Endothelial cell of umbilical vein (primary cell): ENCODE data around the gene UBE4B. TPM values are rescaled to one million over a fixed set of nuclear protein-coding genes. Genes with fewer than 3 reads are reported as not detected.

Source experiments
- BruUV-seq: library from RNA; stranded (reverse); fragments of 400-500 nt; replicated peaks from 2 replicates; lab custom pipeline; 2021; lab: Mats Ljungman, UMichigan
- CTCF ChIA-PET: fragments of 300-600, 350-600 bp; sonication (Branson Sonifier 250); formaldehyde crosslinking; loops from one replicate; lab custom pipeline; 2021; ENCODE audit warnings: antibody characterized with exemption, inconsistent platforms; lab: Charles Lee
- POLR2A ChIA-PET: fragments of 300-600, 350-600 bp; sonication (Branson Sonifier 250); formaldehyde crosslinking; loops from one replicate; lab custom pipeline; 2021; ENCODE audit warnings: antibody characterized with exemption, inconsistent platforms; lab: Charles Lee
- DNase-seq: peaks from one replicate; pipeline ENCODE4 v3.0.0-alpha.2; 2011; ENCODE audit warnings: low read depth, low spot score
- FAIRE-seq: peaks from 2 replicates; lab custom pipeline; 2011; peaks lifted over from hg19 to GRCh38; lab: Jason Lieb, UNC
- H2AFZ ChIP-seq: 2 replicates; pipeline ENCODE4 v1.6.0; 2012; ENCODE audit warnings: low read depth, low read length, control low read depth, inconsistent platforms
- H3K27ac ChIP-seq: 2 replicates; pipeline ENCODE4 v1.5.1; 2011; ENCODE audit warnings: low read depth, mild to moderate bottlenecking, control low read depth, low read length, moderate library complexity; ENCODE audit not compliant: insufficient read depth
- H3K27me3 ChIP-seq, 2 experiments: 2 replicates each; pipeline versions ENCODE4 v1.6.0 to v1.6.1; 2011; ENCODE audit warnings: low read length in 2 of 2, mixed read lengths in 1 of 2; ENCODE audit not compliant: control insufficient read depth in 2 of 2, insufficient read depth in 2 of 2
- H3K36me3 ChIP-seq, 2 experiments: 2 replicates in 1 of 2; 3 replicates in 1 of 2; pipeline ENCODE4 v1.5.1; 2011; ENCODE audit warnings: low read length in 2 of 2, mild to moderate bottlenecking in 1 of 2, moderate library complexity in 1 of 2; ENCODE audit not compliant: control insufficient read depth in 2 of 2, insufficient read depth in 2 of 2; ENCODE audit errors: extremely low read depth in 1 of 2
- H3K4me1 ChIP-seq: 3 replicates; pipeline ENCODE4 v1.5.1; 2011; ENCODE audit warnings: mild to moderate bottlenecking, low read length; ENCODE audit not compliant: control insufficient read depth, insufficient read depth; ENCODE audit errors: extremely low read depth
- H3K4me2 ChIP-seq: 2 replicates; pipeline ENCODE4 v1.6.1; 2011; ENCODE audit warnings: low read length, control low read depth, mixed read lengths; ENCODE audit not compliant: insufficient read depth
- H3K4me3 ChIP-seq, 3 experiments: fragments of 200-600 bp in 1 of 3; sonication (generic), shearing (Covaris generic) in 1 of 3; replicated peaks in 1 of 3; 2 replicates each; pipeline ENCODE4 v1.5.1; 2011 to 2016; ENCODE audit warnings: control low read depth in 3 of 3, low read length in 3 of 3, mild to moderate bottlenecking in 2 of 3, inconsistent platforms in 1 of 3, low read depth in 1 of 3, moderate library complexity in 1 of 3; ENCODE audit not compliant: insufficient read depth in 1 of 3
- H3K79me2 ChIP-seq: 2 replicates; pipeline ENCODE4 v1.6.0; 2012; ENCODE audit warnings: low read length, inconsistent platforms; ENCODE audit not compliant: control insufficient read depth, insufficient read depth
- H3K9ac ChIP-seq: replicated peaks from 2 replicates; pipeline ENCODE3; 2011; ENCODE audit warnings: low read length, control low read depth; ENCODE audit not compliant: insufficient read depth; ENCODE audit errors: extremely low read depth
- H3K9me1 ChIP-seq: replicated peaks from 3 replicates; pipeline ENCODE4 v1.6.0; 2011; ENCODE audit warnings: mild to moderate bottlenecking, low read length; ENCODE audit not compliant: control insufficient read depth, insufficient read depth; ENCODE audit errors: extremely low read depth
- H3K9me3 ChIP-seq: replicated peaks from 2 replicates; pipeline ENCODE4 v1.5.1; 2012; ENCODE audit warnings: low read length, inconsistent platforms; ENCODE audit not compliant: control insufficient read depth, insufficient read depth
- H4K20me1 ChIP-seq: replicated peaks from 2 replicates; pipeline ENCODE3; 2011; ENCODE audit warnings: mild to moderate bottlenecking, low read length; ENCODE audit not compliant: control insufficient read depth, insufficient read depth; ENCODE audit errors: extremely low read depth
- EZH2 ChIP-seq: IDR thresholded peaks from 2 replicates; pipeline ENCODE4 v1.6.1; 2012; ENCODE audit warnings: borderline replicate concordance, low read depth, mild to moderate bottlenecking, moderate library complexity, low read length, inconsistent platforms; ENCODE audit not compliant: severe bottlenecking
- FOS ChIP-seq: IDR thresholded peaks from 2 replicates; pipeline ENCODE4 v1.6.1; 2011; ENCODE audit warnings: mild to moderate bottlenecking, low read length, moderate library complexity, borderline replicate concordance; ENCODE audit not compliant: insufficient read depth
- GATA2 ChIP-seq: IDR thresholded peaks from 2 replicates; pipeline ENCODE4 v1.7.0; 2011; ENCODE audit warnings: low read depth, mild to moderate bottlenecking, moderate library complexity, mixed read lengths, low read length; ENCODE audit not compliant: insufficient read length, insufficient read depth
- JUN ChIP-seq: IDR thresholded peaks from 2 replicates; pipeline ENCODE4 v1.6.1; 2011; ENCODE audit warnings: borderline replicate concordance, low read depth; ENCODE audit not compliant: insufficient read length, insufficient read depth
- MYC ChIP-seq: IDR thresholded peaks from one replicate; pipeline ENCODE4 v1.6.1; 2011; ENCODE audit warnings: mild to moderate bottlenecking, low read depth, low read length
- POLR2A ChIP-seq: IDR thresholded peaks from 2 replicates; pipeline ENCODE4 v1.6.1; 2012; ENCODE audit warnings: low read depth, mild to moderate bottlenecking, control low read depth, low read length
- POLR2AphosphoS5 ChIP-seq: IDR thresholded peaks from 2 replicates; pipeline ENCODE4 v1.6.1; 2012; ENCODE audit warnings: low read depth, mild to moderate bottlenecking, control low read depth, low read length, moderate library complexity; ENCODE audit not compliant: insufficient read depth
- dilution Hi-C: fragments of 300-500 bp; cut with MboI; formaldehyde crosslinking; loops from one replicate; pipeline ENCODE4 v1.15.0; 2019; ENCODE audit warnings: low sequenced_read_pairs; ENCODE audit not compliant: extremely low pct_ligation_motif_present
- intact Hi-C: fragments of 100-400 bp; cut with micrococcal nuclease; formaldehyde crosslinking; loops from one replicate; pipeline ENCODE4 v1.10.0; 2022
- polyA plus RNA-seq, 4 experiments: library from polyadenylated mRNA; depleted of rRNA in 3 of 4; stranded (reverse) in 3 of 4; unstranded in 1 of 4; fragments of >200 nt; gene quantifications; 2 replicates each; pipeline versions ENCODE4 v1.2.1 to v1.2.3, GENCODE V29; 2011 to 2012; ENCODE audit warnings: missing spikeins in 1 of 4
- total RNA-seq: library from RNA; stranded (reverse); gene quantifications from 2 replicates; pipeline ENCODE4 v1.2.3, GENCODE V29; 2021
- TF ChIP-seq, protein P1 (sequence below), 2 donors: IDR thresholded peaks; 1 replicate in 1 of 2; 2 replicates in 1 of 2; pipeline ENCODE4 v1.5.1; 2011; ENCODE audit warnings: low read length in 2 of 2, mild to moderate bottlenecking in 2 of 2, moderate library complexity in 2 of 2, control low read depth in 1 of 2, inconsistent platforms in 1 of 2, low read depth in 1 of 2; ENCODE audit not compliant: insufficient read depth in 1 of 2; ENCODE audit errors: extremely low read depth in 1 of 2
- TF ChIP-seq, protein P2 (sequence below): IDR thresholded peaks from 2 replicates; pipeline ENCODE4 v1.6.1; 2011; ENCODE audit not compliant: insufficient read depth, insufficient read length

UBE4B gene
- total and polyA plus RNA-seq, 2 donors (not counting 3 experiments of a cell fraction or from before 2014, with no cell fraction given), result 17.8 to 54.5 TPM

DNA sequence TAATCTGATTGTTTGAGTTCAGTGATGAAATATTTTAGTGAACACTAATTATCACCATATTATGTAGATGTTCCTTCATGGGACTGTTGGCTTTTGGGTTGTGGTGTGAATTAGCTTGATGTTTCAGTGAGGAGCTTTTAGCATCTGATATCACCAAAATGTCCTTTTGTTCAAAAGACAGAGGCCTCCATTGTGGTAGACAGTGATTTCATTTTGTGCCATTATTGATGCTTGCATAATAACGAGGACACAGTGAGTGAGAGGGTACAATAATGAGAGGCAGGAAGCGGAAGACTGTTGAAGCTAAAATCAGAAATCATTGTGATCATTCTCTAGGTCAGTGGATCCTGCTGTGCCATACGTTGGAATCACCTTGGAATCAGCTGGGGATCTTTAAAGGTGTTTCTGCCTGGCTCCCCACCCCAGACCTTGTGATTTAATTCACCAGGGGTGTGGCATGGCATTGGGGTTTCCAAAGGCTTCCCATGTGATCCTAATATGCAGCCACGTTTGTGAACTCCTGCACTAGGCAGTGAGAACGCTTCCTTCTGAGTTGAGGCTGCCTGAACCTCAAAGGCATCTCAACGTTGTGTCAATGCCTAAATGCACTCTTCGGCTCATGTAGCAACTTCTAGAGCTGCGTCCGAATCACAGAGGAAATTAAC, 95.5 kb downstream of the UBE4B start:
- ChIA-PET CTCF (interaction anchor here (1.4 to 4.0 kb wide), 3 partner anchors 9 to 95 kb away, joined by 3 to 9 read pairs (median 3); no protein-coding TSS in a partner anchor), POLR2A (no interaction called here)
- H2AFZ ChIP-seq, result no peak overlapping the region
- DNase-seq (no peak), FAIRE-seq (no peak)
- no peak overlapping the region for H3K27ac ChIP-seq
- no TSS peak for BruUV-seq
- H3K4me1 ChIP-seq, result no peaks in the 10 kb centered on the region
- no peak overlapping the region for H3K9ac ChIP-seq
- H3K4me3 ChIP-seq, result no peak overlapping the region
- H3K36me3 ChIP-seq, result peaks cover 5 to 14% of the 10 kb centered on the region in 2 experiments
- no peaks in the 10 kb centered on the region for H4K20me1 ChIP-seq
- TF ChIP-seq EZH2 (no peak), MYC (no peak), POLR2AphosphoS5 (no peak), GATA2 (no peak), FOS (no peak), JUN (no peak), POLR2A (no peak)
- TF ChIP-seq, protein P1, sequence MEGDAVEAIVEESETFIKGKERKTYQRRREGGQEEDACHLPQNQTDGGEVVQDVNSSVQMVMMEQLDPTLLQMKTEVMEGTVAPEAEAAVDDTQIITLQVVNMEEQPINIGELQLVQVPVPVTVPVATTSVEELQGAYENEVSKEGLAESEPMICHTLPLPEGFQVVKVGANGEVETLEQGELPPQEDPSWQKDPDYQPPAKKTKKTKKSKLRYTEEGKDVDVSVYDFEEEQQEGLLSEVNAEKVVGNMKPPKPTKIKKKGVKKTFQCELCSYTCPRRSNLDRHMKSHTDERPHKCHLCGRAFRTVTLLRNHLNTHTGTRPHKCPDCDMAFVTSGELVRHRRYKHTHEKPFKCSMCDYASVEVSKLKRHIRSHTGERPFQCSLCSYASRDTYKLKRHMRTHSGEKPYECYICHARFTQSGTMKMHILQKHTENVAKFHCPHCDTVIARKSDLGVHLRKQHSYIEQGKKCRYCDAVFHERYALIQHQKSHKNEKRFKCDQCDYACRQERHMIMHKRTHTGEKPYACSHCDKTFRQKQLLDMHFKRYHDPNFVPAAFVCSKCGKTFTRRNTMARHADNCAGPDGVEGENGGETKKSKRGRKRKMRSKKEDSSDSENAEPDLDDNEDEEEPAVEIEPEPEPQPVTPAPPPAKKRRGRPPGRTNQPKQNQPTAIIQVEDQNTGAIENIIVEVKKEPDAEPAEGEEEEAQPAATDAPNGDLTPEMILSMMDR (IDR thresholded peaks at IDR 0.05; ENCODE audit: extremely low read depth in 1 of 2, insufficient read depth in 1 of 2, low read depth in 1 of 2, low read length in 2 of 2), result no peak
- TF ChIP-seq, protein P2, sequence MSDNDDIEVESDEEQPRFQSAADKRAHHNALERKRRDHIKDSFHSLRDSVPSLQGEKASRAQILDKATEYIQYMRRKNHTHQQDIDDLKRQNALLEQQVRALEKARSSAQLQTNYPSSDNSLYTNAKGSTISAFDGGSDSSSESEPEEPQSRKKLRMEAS, result no peak
- dilution Hi-C loops, result no loop called here
- H3K79me2 ChIP-seq, result no peaks in the 10 kb centered on the region
- no peak overlapping the region for H3K4me2 ChIP-seq
- no peaks in the 10 kb centered on the region for H3K27me3 ChIP-seq
- intact Hi-C loops, result no loop called here
- H3K9me1 ChIP-seq, result no peaks in the 10 kb centered on the region
- no peaks in the 10 kb centered on the region for H3K9me3 ChIP-seq
